Mucosa of rectum (tissue), 2 donors: ENCODE data around the gene SEC22C.
A peak's percentile ranks its signal among the peaks of the same experiment; 100 is the strongest.

ENCODE experiments used
- H3K27ac ChIP-seq, 2 donors: one replicate each; pipeline ENCODE4 v1.7.0; 2013; ENCODE audit warnings: inconsistent platforms in 2 of 2, low read depth in 2 of 2, low read length in 2 of 2
- H3K27me3 ChIP-seq, 2 donors: one replicate each; pipeline ENCODE4 v1.7.0; 2013; ENCODE audit warnings: low read length in 2 of 2; ENCODE audit not compliant: control insufficient read depth in 2 of 2, insufficient read depth in 2 of 2
- H3K36me3 ChIP-seq, 2 donors: one replicate each; pipeline ENCODE4 v1.7.0; 2013; ENCODE audit warnings: low read length in 2 of 2; ENCODE audit not compliant: control insufficient read depth in 2 of 2, insufficient read depth in 2 of 2
- H3K4me1 ChIP-seq, 2 donors: one replicate each; pipeline ENCODE4 v1.7.0; 2013; ENCODE audit warnings: low read length in 2 of 2, mild to moderate bottlenecking in 1 of 2; ENCODE audit not compliant: control insufficient read depth in 2 of 2, insufficient read depth in 2 of 2
- H3K4me3 ChIP-seq, 2 donors: one replicate each; pipeline ENCODE4 v1.7.0; 2013; ENCODE audit warnings: low read length in 2 of 2
- H3K9ac ChIP-seq, 2 donors: one replicate each; pipeline ENCODE4 v1.7.0; 2013; ENCODE audit warnings: low read length in 2 of 2, low read depth in 1 of 2, mild to moderate bottlenecking in 1 of 2
- H3K9me3 ChIP-seq, 2 donors: one replicate each; pipeline ENCODE4 v1.7.0; 2013; ENCODE audit warnings: low read length in 2 of 2; ENCODE audit not compliant: control insufficient read depth in 2 of 2
- donor health status: healthy.
- donor health status: Normal muscosa, but diverticular disease.

Gene SEC22C

DNA sequence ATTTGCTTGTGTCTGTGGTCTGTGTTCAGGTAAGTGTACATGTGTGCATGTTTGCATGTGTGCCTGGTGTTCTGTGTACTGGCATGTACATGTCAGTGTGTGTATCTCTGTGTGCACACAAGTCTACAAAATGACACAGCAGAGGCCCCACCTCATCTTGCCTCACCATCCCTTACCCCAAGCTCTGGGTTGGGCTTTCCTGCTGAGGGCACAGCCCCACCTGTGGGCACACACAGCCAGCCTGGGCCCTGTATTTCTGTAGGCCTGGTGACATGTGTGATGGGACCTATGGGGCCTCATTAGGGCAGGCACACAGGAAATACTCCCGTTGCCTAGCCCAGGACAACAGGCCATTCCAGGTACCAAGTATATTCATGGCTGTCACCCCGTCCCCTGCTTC is 65.8 kb downstream of the SEC22C start:
- Histone ChIP-seq H3K4me3 (no peak overlapping the region), H3K9ac (peak overlapping the region; percentile 35 to 73), H3K9me3 (no peaks in the 10 kb centered on the region), H3K27me3 (no peaks in the 10 kb centered on the region), H3K36me3 (peaks cover 20 to 21% of the 10 kb centered on the region in 2 donors), H3K4me1 (peaks cover 57 to 86% of the 10 kb centered on the region in 2 donors), H3K27ac (peak overlapping the region; percentile 90 to 91)

DNA sequence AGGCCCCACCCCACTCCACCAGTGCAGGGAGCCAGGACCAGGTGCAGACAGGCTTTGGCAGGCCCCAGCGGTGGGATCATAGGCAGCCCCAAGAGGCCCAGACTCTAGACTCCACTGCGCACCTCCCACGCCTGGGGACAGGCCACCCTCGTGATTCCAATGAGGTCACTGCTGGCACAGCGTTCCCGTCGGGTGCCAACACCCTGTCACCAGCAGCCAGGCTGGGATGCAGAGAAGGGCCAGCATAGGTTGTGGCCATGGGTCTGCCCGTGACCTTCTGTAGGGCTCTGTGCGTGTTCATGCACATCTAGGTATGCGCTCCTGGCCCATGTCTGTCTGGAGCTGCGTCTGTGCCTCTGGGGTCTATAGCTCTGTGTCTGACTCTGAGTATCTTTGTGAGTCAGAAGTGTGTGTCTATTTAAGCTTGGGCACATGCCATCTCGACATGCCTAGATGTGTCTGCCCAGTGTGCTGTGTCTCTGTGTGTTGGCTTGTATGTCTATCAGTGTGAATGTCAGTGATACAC is 66.3 kb downstream of the SEC22C start:
- H3K27me3 ChIP-seq, result no peaks in the 10 kb centered on the region
- H3K4me3 ChIP-seq, result no peak overlapping the region
- peak overlapping the region; percentile 90 to 91 for H3K27ac ChIP-seq
- peaks cover 16 to 21% of the 10 kb centered on the region in 2 donors for H3K36me3 ChIP-seq
- peak overlapping the region; percentile 35 to 73 for H3K9ac ChIP-seq
- H3K4me1 ChIP-seq, result peaks cover 59 to 86% of the 10 kb centered on the region in 2 donors
- no peaks in the 10 kb centered on the region for H3K9me3 ChIP-seq

DNA sequence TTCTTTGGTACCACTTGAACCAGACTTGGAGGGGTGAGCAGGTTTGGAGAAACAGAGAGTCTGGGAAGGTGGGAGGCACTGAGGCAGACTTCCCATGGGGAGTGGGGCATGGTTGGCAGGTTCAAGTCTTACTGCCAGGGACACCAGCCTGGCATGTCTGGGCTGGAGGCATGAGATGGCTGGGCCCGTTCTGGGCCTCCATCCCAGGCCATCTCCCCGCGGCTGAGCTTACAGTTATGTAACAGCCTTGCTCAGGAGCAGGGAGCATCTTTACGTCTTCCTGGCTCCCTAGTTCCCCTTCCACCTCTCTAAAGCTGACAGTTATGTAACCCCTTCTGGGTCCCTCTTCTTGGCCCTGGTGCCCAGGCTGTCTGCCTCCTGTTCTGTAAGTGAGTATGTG is 66.9 kb downstream of the SEC22C start:
- Histone ChIP-seq H3K4me3 (no peak overlapping the region), H3K27ac (peak overlapping the region; percentile 90 to 91), H3K36me3 (peaks cover 16 to 21% of the 10 kb centered on the region in 2 donors), H3K9ac (peak overlapping the region in 1 of 2 donors; percentile 73), H3K27me3 (no peaks in the 10 kb centered on the region), H3K4me1 (peaks cover 63 to 86% of the 10 kb centered on the region in 2 donors), H3K9me3 (no peaks in the 10 kb centered on the region)

DNA sequence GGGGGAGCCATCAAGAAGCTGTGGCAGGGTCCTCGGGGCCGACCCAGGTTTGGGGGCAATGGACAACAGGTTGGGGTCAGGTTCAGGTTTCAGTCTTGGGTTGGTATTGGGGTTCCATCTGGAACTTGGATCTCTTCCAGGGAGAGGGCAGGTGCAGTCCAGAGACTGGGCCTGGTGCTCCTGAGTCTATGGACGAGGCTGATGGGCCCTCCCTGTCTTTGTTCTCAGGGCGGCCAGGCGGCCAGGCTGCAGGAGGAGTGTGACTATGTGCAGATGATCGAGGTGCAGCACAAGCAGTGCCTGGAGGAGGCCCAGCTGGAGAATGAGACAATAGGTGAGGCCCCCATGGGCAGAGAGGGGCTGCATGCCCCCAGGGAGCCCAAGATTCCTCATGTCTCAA is 68.2 kb downstream of the SEC22C start:
- H3K27ac ChIP-seq, result peak overlapping the region in 1 of 2 donors; percentile 23
- peaks cover 65 to 86% of the 10 kb centered on the region in 2 donors for H3K4me1 ChIP-seq
- no peak overlapping the region for H3K4me3 ChIP-seq
- no peaks in the 10 kb centered on the region for H3K9me3 ChIP-seq
- peaks cover 16 to 17% of the 10 kb centered on the region in 2 donors for H3K36me3 ChIP-seq
- H3K9ac ChIP-seq, result no peak overlapping the region
- H3K27me3 ChIP-seq, result no peaks in the 10 kb centered on the region

- Histone ChIP-seq H3K27ac (no peak overlapping the region), H3K4me1 (peaks cover 69 to 88% of the 10 kb centered on the region in 2 donors), H3K36me3 (peaks cover 16 to 17% of the 10 kb centered on the region in 2 donors)
Measured at GRCh38 chr3:42513121-42513520, 68.6 kb downstream of the SEC22C start.

GRCh38 chr3:42511736-42512135 is 70.0 kb downstream of the SEC22C start:
- no peaks in the 10 kb centered on the region for H3K9me3 ChIP-seq
- H3K4me1 ChIP-seq, result peaks cover 70 to 91% of the 10 kb centered on the region in 2 donors
- no peaks in the 10 kb centered on the region for H3K27me3 ChIP-seq
- H3K9ac ChIP-seq, result no peak overlapping the region
- H3K36me3 ChIP-seq, result peaks cover 16 to 17% of the 10 kb centered on the region in 2 donors
- no peak overlapping the region for H3K4me3 ChIP-seq
- peak overlapping the region in 1 of 2 donors; percentile 99 for H3K27ac ChIP-seq

More at GRCh38 chr3:42513121-42513520, 68.6 kb downstream of the SEC22C start:
- Histone ChIP-seq H3K9me3 (no peaks in the 10 kb centered on the region), H3K9ac (no peak overlapping the region), H3K27me3 (no peaks in the 10 kb centered on the region), H3K4me3 (no peak overlapping the region)

DNA sequence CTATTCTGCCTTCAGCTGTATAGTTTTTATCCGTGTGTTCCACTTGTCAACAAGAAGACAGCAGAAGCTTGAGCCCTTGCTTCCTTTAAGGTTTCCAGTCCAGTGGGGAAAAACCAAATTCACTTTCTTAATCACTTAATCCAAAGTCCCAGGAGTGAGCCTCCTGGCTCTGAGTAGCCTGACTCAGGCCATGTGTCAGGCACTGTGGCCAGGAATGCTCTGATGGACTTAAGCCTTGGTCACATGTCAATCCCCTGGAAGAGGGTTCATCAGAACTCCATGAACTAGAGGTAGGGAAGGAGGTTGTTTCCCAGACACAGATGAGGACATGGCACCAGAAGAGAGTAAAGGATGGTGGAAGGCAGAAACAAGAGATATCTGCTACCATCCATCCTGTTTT is 70.6 kb downstream of the SEC22C start:
- Histone ChIP-seq H3K27me3 (no peaks in the 10 kb centered on the region), H3K27ac (peak overlapping the region in 1 of 2 donors; percentile 99), H3K9me3 (no peaks in the 10 kb centered on the region), H3K4me1 (peaks cover 68 to 90% of the 10 kb centered on the region in 2 donors), H3K9ac (no peak overlapping the region), H3K4me3 (no peak overlapping the region), H3K36me3 (peaks cover 16 to 17% of the 10 kb centered on the region in 2 donors)

DNA sequence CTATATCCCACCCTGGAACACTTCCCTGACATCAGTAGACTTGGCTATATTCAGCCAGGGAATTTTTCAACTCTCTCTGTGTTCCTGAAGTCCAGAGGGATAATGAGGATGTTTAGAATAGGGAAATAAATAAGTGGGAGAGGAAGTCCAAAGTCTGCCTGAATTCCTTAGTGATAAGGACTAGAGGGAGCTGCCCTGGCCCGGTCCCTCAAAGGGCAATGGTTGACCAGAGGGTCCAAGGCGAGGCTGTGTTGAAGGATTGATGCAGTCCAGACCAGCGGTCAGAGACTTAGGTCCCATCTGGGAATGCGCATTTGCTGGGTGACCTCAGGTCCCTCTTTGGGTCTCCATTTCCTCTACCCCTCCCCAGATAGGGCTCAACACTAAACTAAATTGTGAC is 71.4 kb downstream of the SEC22C start:
- Histone ChIP-seq H3K4me1 (peaks cover 68 to 90% of the 10 kb centered on the region in 2 donors), H3K36me3 (peaks cover 16 to 17% of the 10 kb centered on the region in 2 donors), H3K9me3 (no peaks in the 10 kb centered on the region), H3K9ac (peak overlapping the region in 1 of 2 donors; percentile 56), H3K27me3 (no peaks in the 10 kb centered on the region), H3K27ac (peak overlapping the region; percentile 92 to 99), H3K4me3 (peak overlapping the region; percentile 5 to 48)

DNA sequence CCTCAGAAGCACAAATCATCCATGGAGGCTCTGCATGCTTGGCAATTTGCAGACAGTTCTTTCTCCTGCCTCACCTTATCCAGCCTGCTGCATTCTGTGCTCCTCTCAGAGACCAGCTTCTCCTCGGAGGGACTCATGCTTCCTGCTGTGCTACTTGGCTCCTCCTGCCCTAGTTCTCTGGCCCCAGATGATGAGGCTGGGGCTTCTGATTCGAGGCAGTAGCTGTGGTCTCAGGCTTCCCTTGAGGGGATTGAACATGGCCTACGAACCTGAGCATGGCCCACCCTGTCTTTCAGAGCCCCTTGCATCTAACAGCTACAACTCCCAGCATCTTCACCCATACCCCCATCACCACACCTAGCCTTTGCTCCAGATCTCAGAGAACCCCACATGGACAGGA is 72.7 kb downstream of the SEC22C start:
- peaks cover 61 to 88% of the 10 kb centered on the region in 2 donors for H3K4me1 ChIP-seq
- peaks cover 8 to 11% of the 10 kb centered on the region in 2 donors for H3K36me3 ChIP-seq
- peak overlapping the region; percentile 9 to 56 for H3K9ac ChIP-seq
- no peaks in the 10 kb centered on the region for H3K27me3 ChIP-seq
- H3K4me3 ChIP-seq, result no peak overlapping the region
- H3K9me3 ChIP-seq, result no peaks in the 10 kb centered on the region
- H3K27ac ChIP-seq, result peak overlapping the region; percentile 92 to 99

DNA sequence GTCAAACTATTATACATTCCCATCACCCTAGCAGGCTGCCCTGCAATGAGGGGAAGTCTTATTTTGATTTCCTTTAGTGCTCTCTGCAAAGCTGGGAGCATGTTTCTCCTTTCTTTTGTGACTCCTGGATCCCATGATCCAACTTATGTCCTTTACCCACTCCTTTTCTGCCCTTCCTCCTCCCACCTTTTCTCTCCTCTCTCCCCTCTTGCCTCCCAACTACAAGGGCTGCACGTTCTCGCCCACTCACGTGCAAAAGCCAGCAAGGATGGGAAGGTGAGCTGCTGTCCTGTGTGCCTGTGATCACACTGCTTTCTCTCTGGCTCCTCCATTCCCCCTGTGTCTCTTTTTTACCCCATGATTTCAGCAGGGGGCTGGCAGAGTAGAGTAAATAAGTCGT is 73.2 kb downstream of the SEC22C start:
- Histone ChIP-seq H3K9ac (peak overlapping the region in 1 of 2 donors; percentile 56), H3K27me3 (no peaks in the 10 kb centered on the region), H3K27ac (peak overlapping the region; percentile 92 to 99), H3K4me3 (peak overlapping the region in 1 of 2 donors; percentile 13), H3K4me1 (peaks cover 62 to 89% of the 10 kb centered on the region in 2 donors), H3K9me3 (no peaks in the 10 kb centered on the region), H3K36me3 (peaks cover 3 to 7% of the 10 kb centered on the region in 2 donors)
